Stimulated activated CD8-positive, alpha-beta memory T cell treated with anti-CD3 and anti-CD28 coated beads, Interleukin-15, amount 100 ng/mL, for 1 hour (primary cell): ENCODE measurements around the gene PPP1CA.
"Not testable (repeated sequence)": the region's sequence is repeated elsewhere in the genome, so short reads cannot be mapped to it uniquely, and the experiment has no call there.

ENCODE experiments used
- DNase-seq: peaks from one replicate; pipeline ENCODE4 v3.0.0-alpha.2; 2020; ENCODE audit warnings: low read depth

Gene PPP1CA

GRCh38 chr11:67434395-67434881 is 32.8 kb upstream of the PPP1CA start:
- DNase-seq, result no peak

GRCh38 chr11:67433536-67434394 is 32.1 kb upstream of the PPP1CA start:
- DNase-seq, result no peak

- DNase-seq, result no peak
These were observed 31.1 kb upstream of the PPP1CA start for GRCh38 chr11:67432655-67433349.

GRCh38 chr11:67431346-67432249 is 29.9 kb upstream of the PPP1CA start:
- no peak for DNase-seq

GRCh38 chr11:67429722-67430121 is 28.1 kb upstream of the PPP1CA start:
- DNase-seq, result no peak

GRCh38 chr11:67429038-67429668 is 27.5 kb upstream of the PPP1CA start:
- DNase-seq, result no peak

- DNase-seq, result peak; percentile 100
These were observed 26.7 kb upstream of the PPP1CA start, which contains the start of gene RPS6KB2 for GRCh38 chr11:67428052-67429001. Gene RPS6KB2, plus strand, starts transcription at chr11:67428494. Its CDS starts 52 bp downstream, at chr11:67428546.

GRCh38 chr11:67427364-67427859 is 25.8 kb upstream of the PPP1CA start:
- DNase-seq, result not testable (repeated sequence)

- no peak for DNase-seq
These were observed 22.4 kb upstream of the PPP1CA start for GRCh38 chr11:67423891-67424613.

- no peak for DNase-seq
These were observed 21.8 kb upstream of the PPP1CA start for GRCh38 chr11:67423466-67423865.

GRCh38 chr11:67422891-67423290 is 21.2 kb upstream of the PPP1CA start:
- no peak for DNase-seq

GRCh38 chr11:67421430-67422031 is 19.9 kb upstream of the PPP1CA start:
- no peak for DNase-seq

- peak; percentile 98 for DNase-seq
These were observed 19.2 kb upstream of the PPP1CA start for GRCh38 chr11:67420646-67421429.

- DNase-seq, result no peak
These were observed 18.5 kb upstream of the PPP1CA start for GRCh38 chr11:67420147-67420645.

- no peak for DNase-seq
These were observed 17.8 kb upstream of the PPP1CA start for GRCh38 chr11:67419325-67420049.

GRCh38 chr11:67418476-67419281 is 17.0 kb upstream of the PPP1CA start:
- DNase-seq, result no peak
